ENCODE results near the gene THSD7B. TPM values are rescaled to one million over a fixed set of nuclear protein-coding genes. Genes with fewer than 3 reads are reported as not detected.
"Not testable (repeated sequence)": the region's sequence is repeated elsewhere in the genome, so short reads cannot be mapped to it uniquely, and the experiment has no call there.

The THSD7B gene
- total and polyA plus RNA-seq, 2 of the 8 experiments (the other 6 are each of a cell fraction or from before 2014, with no cell fraction given) = 0.60 to 2.9 TPM

DNA sequence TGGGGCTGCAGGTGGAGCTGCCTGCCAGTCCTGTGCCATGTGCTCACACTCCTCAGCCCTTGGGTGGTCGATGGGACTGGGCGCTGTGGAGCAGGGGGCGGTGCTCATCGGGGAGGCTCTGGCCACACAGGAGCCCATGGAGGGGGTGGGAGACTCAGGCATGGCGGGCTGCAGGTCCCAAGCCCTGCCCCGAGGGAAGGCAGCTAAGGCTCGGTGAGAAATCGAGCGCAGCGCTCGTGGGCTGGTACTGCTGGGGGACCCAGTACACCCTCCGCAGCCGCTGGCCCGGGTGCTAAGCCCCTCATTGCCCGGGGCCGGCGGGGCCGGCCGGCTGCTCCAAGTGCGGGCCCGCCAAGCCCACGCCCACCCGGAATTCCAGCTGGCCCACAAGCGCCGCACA, 566.2 kb downstream of the THSD7B start:
- not testable (repeated sequence) for H3K56ac ChIP-seq (replicated peaks; ENCODE audit: insufficient read length, low read depth, low read length); H3K4me3 ChIP-seq (ENCODE audit: extremely low read depth in 1 of 4, insufficient read depth in 2 of 4, low read depth in 3 of 4, low read length in 4 of 4); FAIRE-seq

More for the DNA sequence above, 566.2 kb downstream of the THSD7B start:
- H3K79me2 ChIP-seq (ENCODE audit: control insufficient read depth in 1 of 2, insufficient read depth in 2 of 2, low read length in 2 of 2); H3K4me1 ChIP-seq (replicated peaks in 1 of 4; ENCODE audit: control insufficient read depth in 3 of 4, insufficient read depth in 4 of 4, low read length in 3 of 4); H3K23me2 ChIP-seq (ENCODE audit: low read depth, low read length); H3K23ac ChIP-seq (ENCODE audit: insufficient read length); H3K27me3 ChIP-seq (replicated peaks in 1 of 4; ENCODE audit: control insufficient read depth in 3 of 4, extremely low read depth in 1 of 4, insufficient read depth in 3 of 4, low read length in 3 of 4); H2BK5ac ChIP-seq (ENCODE audit: low read depth, low read length); H4K5ac ChIP-seq (ENCODE audit: insufficient read length, low read depth, low read length); H3K79me1 ChIP-seq (ENCODE audit: low read depth, low read length); H3K4me2 ChIP-seq (ENCODE audit: insufficient read depth in 1 of 2, low read depth in 2 of 2, low read length in 2 of 2); H2AFZ ChIP-seq (ENCODE audit: low read length); H3K9ac ChIP-seq (replicated peaks in 1 of 4; ENCODE audit: extremely low read depth in 1 of 4, low read depth in 3 of 4, low read length in 3 of 4); H4K20me1 ChIP-seq (replicated peaks in 1 of 2; ENCODE audit: control insufficient read depth in 1 of 2, insufficient read depth in 2 of 2, low read length in 2 of 2); H2AK5ac ChIP-seq (ENCODE audit: low read depth, low read length); H3K4ac ChIP-seq (replicated peaks; ENCODE audit: insufficient read length, low read depth, low read length); H3K27ac ChIP-seq (ENCODE audit: low read depth, low read length); H3K36me3 ChIP-seq (ENCODE audit: control insufficient read depth in 2 of 4, insufficient read depth in 4 of 4, low read length in 3 of 4); H3K14ac ChIP-seq (ENCODE audit: insufficient read length); H2BK15ac ChIP-seq (ENCODE audit: low read length); CTCF ChIA-PET (ENCODE audit: partially characterized antibody); H2BK120ac ChIP-seq (replicated peaks; ENCODE audit: low read depth, low read length); H2BK12ac ChIP-seq (ENCODE audit: low read depth, low read length); H3K18ac ChIP-seq (ENCODE audit: extremely low read depth, low read length); H4K8ac ChIP-seq (ENCODE audit: extremely low read depth, insufficient read depth, low read length); H4K91ac ChIP-seq (replicated peaks; ENCODE audit: insufficient read length, low read length); DNase-seq (ENCODE audit: low read depth in 1 of 2, low spot score in 2 of 2); H2BK20ac ChIP-seq (ENCODE audit: low read length); POLR2A ChIA-PET (ENCODE audit: partially characterized antibody): not testable (repeated sequence)
- H3K9me3 ChIP-seq (ENCODE audit: insufficient read depth in 2 of 2, low read depth in 1 of 2, low read length in 1 of 2) = peaks cover 10 to 13% of the 10 kb centered on the region in 2 experiments
- 96% methylated on average over 4 of the region's 25 CpGs; no CpG with 5 or more reads in 1 of the 2 experiments for WGBS, 2 experiments (ENCODE audit: extremely low coverage in 1 of 2, insufficient coverage in 1 of 2, insufficient read length in 1 of 2, insufficient replicate concordance in 2 of 2, low coverage in 1 of 2, low lambda C conversion rate in 2 of 2, missing lambda C conversion rate in 1 of 2)
